ENCODE data around the gene FOSL2. TPM values are rescaled to one million over a fixed set of nuclear protein-coding genes. Genes with fewer than 3 reads are reported as not detected.

Gene FOSL2
- total and polyA plus RNA-seq, 2 experiments from 2014 or later, result 0.60 to 4.3 TPM

GRCh38 chr2:28449126-28449487 lies 56.4 kb downstream of the FOSL2 start:
- Mint-ChIP-seq H3K27ac (no peak overlapping the region), H3K27me3 (ENCODE audit: insufficient read depth, low read depth, poor library complexity) (peaks cover 5% of the 10 kb centered on the region), H3K4me3 (no peak overlapping the region), H3K9me3 (no peaks in the 10 kb centered on the region), H3K36me3 (ENCODE audit: low read depth) (no peaks in the 10 kb centered on the region), H3K4me1 (peaks cover 5% of the 10 kb centered on the region; the same call in 2 of the 3 replicates)
- Histone ChIP-seq H3K9me2 (ENCODE audit: insufficient read depth) (no peaks in the 10 kb centered on the region), H3K36me3 (ENCODE audit: insufficient read depth) (no peaks in the 10 kb centered on the region), H3K4me3 (no peak overlapping the region), H3K27ac (ENCODE audit: low read depth) (no peak overlapping the region), H2AFZ (no peak overlapping the region), H3F3A (replicated peaks; ENCODE audit: low read depth) (no peaks in the 10 kb centered on the region), H4K20me1 (replicated peaks; ENCODE audit: insufficient read depth) (no peaks in the 10 kb centered on the region), H3K27me3 (ENCODE audit: insufficient read depth) (no peaks in the 10 kb centered on the region), H3K79me2 (replicated peaks; ENCODE audit: insufficient read depth) (no peaks in the 10 kb centered on the region), H3K4me1 (ENCODE audit: insufficient read depth) (no peaks in the 10 kb centered on the region), H3K4me2 (no peak overlapping the region)
- no peak for TF ChIP-seq CTCF (conservative IDR thresholded peaks at IDR 0.05; ENCODE audit: low read depth in 2 of 2)
- no peak for TF ChIP-seq CREB1 (CRISPR knock-in tag; IDR thresholded peaks at IDR 0.05; ENCODE audit: low read depth)
- no peak for TF ChIP-seq POLR2AphosphoS5 (IDR thresholded peaks at IDR 0.05; ENCODE audit: low read depth)
- no peak for TF ChIP-seq ZNF462 (CRISPR knock-in tag; IDR thresholded peaks at IDR 0.05)
- TF ChIP-seq STAT1 (IDR thresholded peaks at IDR 0.05; ENCODE audit: unreplicated experiment), result no peak
- no peak for TF ChIP-seq ZNF331 (CRISPR knock-in tag; IDR thresholded peaks at IDR 0.05; ENCODE audit: low read depth)
- no peak for TF ChIP-seq EZH2 (IDR thresholded peaks at IDR 0.05; ENCODE audit: low read depth, unreplicated experiment)
- TF ChIP-seq EZH2phosphoT487 (IDR thresholded peaks at IDR 0.05; ENCODE audit: unreplicated experiment), result no peak
- no peak for TF ChIP-seq NANOG (IDR thresholded peaks at IDR 0.05; ENCODE audit: borderline replicate concordance)
- no peak for TF ChIP-seq REST (IDR thresholded peaks at IDR 0.05; ENCODE audit: unreplicated experiment)
- no peak for TF ChIP-seq ZNF114 (CRISPR knock-in tag; IDR thresholded peaks at IDR 0.05)
- no peak for TF ChIP-seq JUNB (IDR thresholded peaks at IDR 0.05; ENCODE audit: unreplicated experiment)
- no peak for TF ChIP-seq ETS1 (IDR thresholded peaks at IDR 0.05)
- no peak for DNase-seq (ENCODE audit: low spot score)
- no peak for ATAC-seq
